Measurements from ENCODE around the gene CA14. TPM values are rescaled to one million over a fixed set of nuclear protein-coding genes. Genes with fewer than 3 reads are reported as not detected.

The CA14 gene
- total and polyA plus RNA-seq, 9 of the 15 experiments (the other 6 are each of a cell fraction or from before 2014, with no cell fraction given): 0.13 to 0.57 (median 0.26) TPM; not detected in 1

DNA sequence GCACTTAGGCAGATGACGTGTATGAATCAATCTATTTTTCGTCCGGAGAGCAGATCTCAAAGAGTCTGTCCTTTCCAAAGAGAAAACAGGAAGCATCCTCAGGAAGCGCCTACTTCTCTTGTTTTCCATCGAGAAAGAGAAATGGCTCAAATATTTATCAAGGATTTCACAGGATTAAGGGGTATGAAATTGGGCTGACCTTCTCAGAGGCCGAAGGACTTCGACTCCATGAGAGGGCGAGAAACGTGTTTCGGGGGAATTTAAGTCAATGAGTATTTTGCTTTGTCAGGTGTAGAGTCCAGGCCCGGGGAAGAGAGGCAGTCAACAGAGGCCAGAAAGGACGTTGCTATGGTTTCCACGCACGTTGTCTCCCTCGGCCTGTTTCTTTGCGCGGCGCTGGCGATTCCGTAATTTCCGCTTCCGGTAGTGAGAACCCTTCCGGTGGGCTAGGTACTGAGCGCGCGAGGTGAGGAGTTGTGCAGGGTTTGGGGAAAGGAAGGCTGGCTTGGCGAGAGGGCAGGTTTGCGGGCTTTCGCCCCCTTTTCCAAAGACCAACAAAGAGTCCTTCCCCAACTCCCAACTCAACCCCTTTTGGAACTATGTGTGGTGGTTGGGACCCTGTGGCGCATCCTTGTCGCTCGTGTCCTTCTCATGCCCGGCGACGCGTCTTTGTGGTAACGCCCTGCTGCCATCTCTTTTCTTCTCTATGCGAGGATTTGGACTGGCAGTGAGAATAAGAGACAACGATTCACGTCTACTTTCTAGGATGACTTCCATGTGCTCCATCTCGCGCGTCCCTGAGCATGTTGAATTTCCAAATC, 36.1 kb downstream of the CA14 start, which contains the start of gene MRPS21 (continued):
- TF ChIP-seq ARID2 (IDR thresholded peaks at IDR 0.05): 0 out of 2 replicates have a peak, but pooled peaks have one; percentile 32
- TF ChIP-seq HDAC1 (IDR thresholded peaks at IDR 0.05): peak in 1 of 2 experiments; percentile 83; a peak in 1 of 4 replicates
- TF ChIP-seq XRCC5 (IDR thresholded peaks at IDR 0.05; ENCODE audit: low read depth, low read length): no peak
- TF ChIP-seq ZNF217 (CRISPR knock-in tag; IDR thresholded peaks at IDR 0.05): no peak
- TF ChIP-seq ZSCAN29 (IDR thresholded peaks at IDR 0.05): no peak
- no peak for TF ChIP-seq STAT5B (CRISPR knock-in tag; IDR thresholded peaks at IDR 0.05)
- TF ChIP-seq, protein P1, sequence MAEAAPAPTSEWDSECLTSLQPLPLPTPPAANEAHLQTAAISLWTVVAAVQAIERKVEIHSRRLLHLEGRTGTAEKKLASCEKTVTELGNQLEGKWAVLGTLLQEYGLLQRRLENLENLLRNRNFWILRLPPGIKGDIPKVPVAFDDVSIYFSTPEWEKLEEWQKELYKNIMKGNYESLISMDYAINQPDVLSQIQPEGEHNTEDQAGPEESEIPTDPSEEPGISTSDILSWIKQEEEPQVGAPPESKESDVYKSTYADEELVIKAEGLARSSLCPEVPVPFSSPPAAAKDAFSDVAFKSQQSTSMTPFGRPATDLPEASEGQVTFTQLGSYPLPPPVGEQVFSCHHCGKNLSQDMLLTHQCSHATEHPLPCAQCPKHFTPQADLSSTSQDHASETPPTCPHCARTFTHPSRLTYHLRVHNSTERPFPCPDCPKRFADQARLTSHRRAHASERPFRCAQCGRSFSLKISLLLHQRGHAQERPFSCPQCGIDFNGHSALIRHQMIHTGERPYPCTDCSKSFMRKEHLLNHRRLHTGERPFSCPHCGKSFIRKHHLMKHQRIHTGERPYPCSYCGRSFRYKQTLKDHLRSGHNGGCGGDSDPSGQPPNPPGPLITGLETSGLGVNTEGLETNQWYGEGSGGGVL (CRISPR knock-in tag; IDR thresholded peaks at IDR 0.05): no peak
- TF ChIP-seq PML (IDR thresholded peaks at IDR 0.05; ENCODE audit: low read length): peak; percentile 89
- TF ChIP-seq, protein P2, sequence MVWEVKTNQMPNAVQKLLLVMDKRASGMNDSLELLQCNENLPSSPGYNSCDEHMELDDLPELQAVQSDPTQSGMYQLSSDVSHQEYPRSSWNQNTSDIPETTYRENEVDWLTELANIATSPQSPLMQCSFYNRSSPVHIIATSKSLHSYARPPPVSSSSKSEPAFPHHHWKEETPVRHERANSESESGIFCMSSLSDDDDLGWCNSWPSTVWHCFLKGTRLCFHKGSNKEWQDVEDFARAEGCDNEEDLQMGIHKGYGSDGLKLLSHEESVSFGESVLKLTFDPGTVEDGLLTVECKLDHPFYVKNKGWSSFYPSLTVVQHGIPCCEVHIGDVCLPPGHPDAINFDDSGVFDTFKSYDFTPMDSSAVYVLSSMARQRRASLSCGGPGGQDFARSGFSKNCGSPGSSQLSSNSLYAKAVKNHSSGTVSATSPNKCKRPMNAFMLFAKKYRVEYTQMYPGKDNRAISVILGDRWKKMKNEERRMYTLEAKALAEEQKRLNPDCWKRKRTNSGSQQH (CRISPR knock-in tag; IDR thresholded peaks at IDR 0.05): no peak
- TF ChIP-seq, protein P3, sequence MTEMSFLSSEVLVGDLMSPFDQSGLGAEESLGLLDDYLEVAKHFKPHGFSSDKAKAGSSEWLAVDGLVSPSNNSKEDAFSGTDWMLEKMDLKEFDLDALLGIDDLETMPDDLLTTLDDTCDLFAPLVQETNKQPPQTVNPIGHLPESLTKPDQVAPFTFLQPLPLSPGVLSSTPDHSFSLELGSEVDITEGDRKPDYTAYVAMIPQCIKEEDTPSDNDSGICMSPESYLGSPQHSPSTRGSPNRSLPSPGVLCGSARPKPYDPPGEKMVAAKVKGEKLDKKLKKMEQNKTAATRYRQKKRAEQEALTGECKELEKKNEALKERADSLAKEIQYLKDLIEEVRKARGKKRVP (CRISPR knock-in tag; IDR thresholded peaks at IDR 0.05): no peak
- TF ChIP-seq, protein P4, sequence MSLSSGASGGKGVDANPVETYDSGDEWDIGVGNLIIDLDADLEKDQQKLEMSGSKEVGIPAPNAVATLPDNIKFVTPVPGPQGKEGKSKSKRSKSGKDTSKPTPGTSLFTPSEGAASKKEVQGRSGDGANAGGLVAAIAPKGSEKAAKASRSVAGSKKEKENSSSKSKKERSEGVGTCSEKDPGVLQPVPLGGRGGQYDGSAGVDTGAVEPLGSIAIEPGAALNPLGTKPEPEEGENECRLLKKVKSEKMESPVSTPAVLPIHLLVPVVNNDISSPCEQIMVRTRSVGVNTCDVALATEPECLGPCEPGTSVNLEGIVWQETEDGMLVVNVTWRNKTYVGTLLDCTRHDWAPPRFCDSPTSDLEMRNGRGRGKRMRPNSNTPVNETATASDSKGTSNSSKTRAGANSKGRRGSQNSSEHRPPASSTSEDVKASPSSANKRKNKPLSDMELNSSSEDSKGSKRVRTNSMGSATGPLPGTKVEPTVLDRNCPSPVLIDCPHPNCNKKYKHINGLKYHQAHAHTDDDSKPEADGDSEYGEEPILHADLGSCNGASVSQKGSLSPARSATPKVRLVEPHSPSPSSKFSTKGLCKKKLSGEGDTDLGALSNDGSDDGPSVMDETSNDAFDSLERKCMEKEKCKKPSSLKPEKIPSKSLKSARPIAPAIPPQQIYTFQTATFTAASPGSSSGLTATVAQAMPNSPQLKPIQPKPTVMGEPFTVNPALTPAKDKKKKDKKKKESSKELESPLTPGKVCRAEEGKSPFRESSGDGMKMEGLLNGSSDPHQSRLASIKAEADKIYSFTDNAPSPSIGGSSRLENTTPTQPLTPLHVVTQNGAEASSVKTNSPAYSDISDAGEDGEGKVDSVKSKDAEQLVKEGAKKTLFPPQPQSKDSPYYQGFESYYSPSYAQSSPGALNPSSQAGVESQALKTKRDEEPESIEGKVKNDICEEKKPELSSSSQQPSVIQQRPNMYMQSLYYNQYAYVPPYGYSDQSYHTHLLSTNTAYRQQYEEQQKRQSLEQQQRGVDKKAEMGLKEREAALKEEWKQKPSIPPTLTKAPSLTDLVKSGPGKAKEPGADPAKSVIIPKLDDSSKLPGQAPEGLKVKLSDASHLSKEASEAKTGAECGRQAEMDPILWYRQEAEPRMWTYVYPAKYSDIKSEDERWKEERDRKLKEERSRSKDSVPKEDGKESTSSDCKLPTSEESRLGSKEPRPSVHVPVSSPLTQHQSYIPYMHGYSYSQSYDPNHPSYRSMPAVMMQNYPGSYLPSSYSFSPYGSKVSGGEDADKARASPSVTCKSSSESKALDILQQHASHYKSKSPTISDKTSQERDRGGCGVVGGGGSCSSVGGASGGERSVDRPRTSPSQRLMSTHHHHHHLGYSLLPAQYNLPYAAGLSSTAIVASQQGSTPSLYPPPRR (CRISPR knock-in tag; IDR thresholded peaks at IDR 0.05; ENCODE audit: borderline replicate concordance): no peak
- TF ChIP-seq ESRRA (IDR thresholded peaks at IDR 0.05; ENCODE audit: borderline replicate concordance, low read depth): peak; percentile 94
- TF ChIP-seq JUN (IDR thresholded peaks at IDR 0.05; ENCODE audit: borderline replicate concordance, low read depth, low read length): no peak; the same call in 1 of the 2 replicates
- TF ChIP-seq JUN (CRISPR knock-in tag; IDR thresholded peaks at IDR 0.05; ENCODE audit: borderline replicate concordance): peak; percentile 71; the same call in 1 of the 2 replicates
- no peak for TF ChIP-seq DDX20 (tag; IDR thresholded peaks at IDR 0.05; ENCODE audit: low read depth)

Measured in K562 (cell line).